ENCODE measurements around the gene NQO1.

NQO1 gene

GRCh38 chr16:69706256-69706974 is 19.9 kb downstream of the NQO1 start:
- DNase-seq = no peak

- no peak for DNase-seq
Measured at GRCh38 chr16:69703638-69704037, 22.7 kb downstream of the NQO1 start.

GRCh38 chr16:69701866-69702265 is 24.5 kb downstream of the NQO1 start:
- DNase-seq = no peak

DNA sequence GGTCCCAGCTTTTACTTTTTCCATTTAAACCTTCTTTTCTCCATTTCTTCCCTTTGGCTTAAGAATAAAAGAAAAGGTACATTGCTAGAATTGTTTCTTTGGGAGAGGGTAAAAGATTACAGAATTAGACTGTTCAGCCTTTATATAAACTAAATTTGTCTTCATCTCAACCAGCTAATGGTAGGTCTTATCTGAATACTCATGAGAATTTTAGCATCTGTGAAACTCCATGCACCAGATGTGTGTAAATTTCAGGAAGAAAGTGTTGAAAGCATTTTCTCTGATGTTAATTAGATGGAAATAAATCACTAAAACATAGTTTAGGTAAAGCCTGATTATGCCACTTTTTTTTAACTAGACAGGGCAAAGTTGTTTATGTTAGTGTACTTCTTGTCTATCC is 24.9 kb downstream of the NQO1 start:
- no peak for DNase-seq

- no peak for DNase-seq
Measured at GRCh38 chr16:69699915-69700314, 26.4 kb downstream of the NQO1 start.

GRCh38 chr16:69698404-69698803 is 28.0 kb downstream of the NQO1 start:
- no peak for DNase-seq

GRCh38 chr16:69693916-69694315 is 32.4 kb downstream of the NQO1 start:
- no peak for DNase-seq

DNA sequence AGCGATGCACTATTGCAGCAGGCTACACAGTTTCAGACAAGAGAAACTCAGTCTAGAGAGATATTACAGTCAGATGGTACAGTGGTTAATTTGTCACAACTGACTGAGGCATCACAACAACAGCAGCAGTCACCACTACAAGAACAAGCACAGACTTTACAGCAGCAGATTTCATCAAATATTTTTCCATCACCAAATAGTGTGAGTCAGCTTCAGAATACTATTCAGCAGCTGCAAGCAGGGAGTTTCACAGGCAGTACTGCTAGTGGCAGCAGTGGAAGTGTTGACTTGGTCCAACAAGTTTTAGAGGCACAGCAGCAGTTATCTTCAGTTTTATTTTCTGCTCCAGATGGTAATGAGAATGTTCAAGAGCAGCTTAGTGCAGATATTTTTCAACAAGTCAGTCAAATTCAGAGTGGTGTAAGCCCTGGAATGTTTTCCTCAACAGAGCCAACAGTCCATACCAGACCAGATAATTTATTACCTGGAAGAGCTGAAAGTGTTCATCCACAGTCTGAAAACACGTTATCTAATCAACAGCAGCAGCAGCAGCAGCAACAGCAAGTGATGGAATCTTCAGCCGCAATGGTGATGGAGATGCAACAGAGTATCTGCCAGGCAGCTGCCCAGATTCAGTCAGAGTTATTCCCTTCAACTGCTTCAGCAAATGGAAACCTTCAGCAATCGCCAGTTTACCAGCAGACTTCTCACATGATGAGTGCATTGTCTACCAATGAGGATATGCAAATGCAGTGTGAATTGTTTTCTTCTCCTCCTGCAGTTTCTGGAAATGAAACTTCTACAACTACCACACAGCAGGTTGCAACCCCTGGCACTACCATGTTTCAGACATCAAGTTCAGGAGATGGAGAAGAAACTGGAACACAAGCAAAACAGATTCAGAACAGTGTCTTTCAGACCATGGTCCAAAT is 34.1 kb downstream of the NQO1 start:
- DNase-seq = no peak

DNA sequence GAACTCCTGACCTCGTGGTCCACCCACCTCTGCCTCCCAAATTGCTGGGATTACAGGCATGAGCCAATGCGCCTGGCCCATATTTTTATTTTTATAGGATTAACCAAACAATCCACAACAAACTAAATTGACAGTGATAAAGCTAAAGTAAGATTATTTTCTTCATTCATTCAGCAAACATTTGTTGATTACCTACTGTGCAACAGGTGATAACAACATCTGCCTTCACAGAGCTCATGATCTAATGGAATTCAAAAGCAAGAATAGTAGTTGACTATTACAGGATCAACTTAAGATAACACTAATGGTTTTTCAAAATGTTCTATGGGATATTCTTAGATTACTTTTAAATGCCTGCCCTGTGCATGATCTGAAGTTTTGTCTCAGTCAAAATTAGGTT is 37.8 kb downstream of the NQO1 start:
- DNase-seq = no peak

DNA sequence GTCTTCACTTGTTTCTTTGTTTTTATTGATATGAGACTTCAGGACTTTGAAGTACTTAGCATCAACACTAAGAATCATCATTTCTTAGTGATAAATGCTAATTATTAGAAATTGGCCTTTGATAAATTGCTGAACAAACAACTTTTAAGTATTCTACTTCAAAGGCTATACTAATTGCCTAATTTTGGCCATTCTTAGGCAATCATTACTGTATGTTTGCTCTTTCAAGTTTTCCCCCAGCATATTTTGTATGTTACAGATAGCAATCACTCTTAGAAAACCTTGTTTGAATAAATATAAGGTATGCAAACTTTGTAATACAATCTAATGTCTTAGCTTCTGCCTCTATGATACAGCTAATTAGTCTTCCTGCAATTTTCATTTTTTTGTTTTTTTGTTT is 46.0 kb downstream of the NQO1 start:
- no peak for DNase-seq

DNA sequence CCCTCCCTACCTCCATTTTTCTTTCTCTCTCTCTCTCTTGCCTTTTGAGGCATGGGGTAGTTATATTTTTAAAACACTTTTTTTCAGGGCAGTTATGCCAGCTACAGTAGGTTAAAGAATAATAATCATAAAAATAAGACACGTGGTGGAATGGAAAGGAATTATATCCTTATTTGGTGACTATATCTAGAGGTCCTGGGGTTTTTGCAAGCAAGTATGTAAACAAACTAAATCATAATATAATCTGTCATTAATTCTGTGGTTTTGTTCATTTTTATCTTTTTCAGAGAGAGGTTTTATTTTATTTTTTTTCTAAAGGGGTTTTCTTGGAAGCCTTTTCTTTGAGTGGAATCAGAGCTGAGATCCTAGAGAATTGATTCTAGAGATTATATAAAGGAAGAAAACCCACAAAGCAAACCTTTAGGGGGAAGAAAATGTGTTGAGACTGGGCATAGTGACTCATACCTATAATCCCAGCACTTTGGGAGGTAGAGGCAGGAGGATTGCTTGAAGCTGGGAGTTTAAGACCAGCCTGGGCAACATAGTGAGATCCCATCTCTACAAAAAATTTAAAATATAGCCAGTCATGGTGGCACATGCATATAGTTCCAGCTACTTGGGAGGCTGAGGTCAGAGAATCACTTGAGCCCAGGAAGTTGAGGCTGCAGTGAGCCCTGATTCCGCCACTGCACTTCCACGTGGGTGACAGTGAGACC is 53.2 kb downstream of the NQO1 start:
- no peak for DNase-seq

DNA sequence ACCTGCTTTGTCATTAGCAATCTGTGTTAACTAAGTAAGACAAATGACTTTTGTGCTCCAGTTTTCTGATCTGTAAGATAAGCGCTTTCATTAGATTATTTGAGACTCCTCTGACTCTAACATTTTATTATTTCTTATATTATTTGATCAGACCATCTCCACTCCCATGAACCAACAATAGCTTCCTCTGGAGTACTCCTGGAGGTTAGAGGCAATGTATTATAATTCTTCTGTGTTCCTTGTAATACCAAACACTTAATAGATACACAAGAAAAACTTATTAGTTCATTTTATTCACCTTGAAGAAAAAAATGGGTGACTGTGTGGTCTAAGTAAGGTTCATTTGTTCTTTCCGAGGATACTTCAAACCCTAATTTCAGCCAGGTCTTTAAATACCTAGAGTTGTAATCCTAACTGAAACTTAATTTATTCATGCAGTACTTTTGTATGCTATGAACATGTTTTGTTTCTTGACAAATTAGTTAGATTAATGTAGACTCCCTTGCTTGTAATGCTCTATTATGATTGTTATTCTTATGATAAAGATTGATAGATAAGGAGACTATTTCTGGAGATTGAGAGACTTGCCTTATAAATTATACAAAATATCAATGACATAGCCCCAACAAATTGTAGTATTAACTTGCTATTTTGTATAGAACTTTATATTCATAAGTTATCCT is 53.9 kb downstream of the NQO1 start:
- DNase-seq = no peak

DNA sequence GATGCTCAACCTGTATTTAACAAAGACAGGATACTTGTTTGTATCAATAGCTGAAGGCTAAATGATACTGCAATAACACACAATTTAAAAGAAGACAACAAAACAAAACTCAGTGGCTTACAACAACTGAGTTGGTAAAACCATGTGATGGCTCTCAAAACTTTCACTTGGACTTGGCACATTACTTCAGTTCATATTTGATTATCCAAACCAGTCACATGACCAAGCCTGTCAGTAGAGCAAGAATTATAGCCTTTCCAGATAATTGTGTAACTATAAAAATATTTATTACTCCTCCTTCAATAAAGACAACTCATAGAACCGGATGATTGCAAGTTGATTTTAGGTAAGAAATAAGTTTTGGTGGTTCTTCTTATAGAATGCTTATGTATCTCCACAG is 56.8 kb downstream of the NQO1 start:
- no peak for DNase-seq

DNA sequence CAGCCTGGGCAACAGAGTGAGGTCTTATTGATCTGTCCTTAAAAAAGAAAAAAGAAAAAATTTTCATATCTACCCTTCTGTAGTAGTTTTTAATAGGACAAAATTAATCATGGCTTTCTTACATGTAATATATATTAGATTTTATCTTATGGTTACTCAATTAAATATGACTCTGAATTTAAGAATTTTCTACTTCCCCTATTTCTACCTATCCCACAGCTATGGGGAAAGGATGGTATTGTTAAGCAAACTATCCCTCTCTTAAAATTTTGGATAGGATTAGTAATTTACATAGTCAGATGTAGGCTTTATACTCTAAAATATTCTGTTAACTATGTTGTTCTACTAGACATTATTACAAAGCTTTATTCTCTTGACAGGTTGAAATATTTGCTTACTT is 62.5 kb downstream of the NQO1 start:
- DNase-seq = no peak

DNA sequence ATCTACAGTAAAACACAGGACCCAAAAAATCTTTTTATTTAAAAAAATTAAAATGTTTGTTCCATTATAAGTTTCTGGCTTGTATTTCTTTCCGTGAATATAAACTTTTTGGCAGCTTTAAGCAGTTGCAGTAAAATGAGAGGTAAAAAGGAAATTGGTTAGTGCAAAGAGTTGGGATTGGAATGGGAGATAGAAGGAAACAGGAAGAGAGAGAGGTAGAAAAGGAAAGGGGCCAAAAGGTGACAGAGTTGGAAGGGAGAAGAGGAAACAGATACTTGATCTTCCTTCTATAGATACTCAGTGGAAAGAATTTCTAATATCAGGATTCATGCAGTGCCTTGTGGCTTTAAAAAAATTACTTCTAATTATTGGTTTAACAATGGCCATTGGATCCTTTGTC is 63.5 kb downstream of the NQO1 start:
- no peak for DNase-seq

DNA sequence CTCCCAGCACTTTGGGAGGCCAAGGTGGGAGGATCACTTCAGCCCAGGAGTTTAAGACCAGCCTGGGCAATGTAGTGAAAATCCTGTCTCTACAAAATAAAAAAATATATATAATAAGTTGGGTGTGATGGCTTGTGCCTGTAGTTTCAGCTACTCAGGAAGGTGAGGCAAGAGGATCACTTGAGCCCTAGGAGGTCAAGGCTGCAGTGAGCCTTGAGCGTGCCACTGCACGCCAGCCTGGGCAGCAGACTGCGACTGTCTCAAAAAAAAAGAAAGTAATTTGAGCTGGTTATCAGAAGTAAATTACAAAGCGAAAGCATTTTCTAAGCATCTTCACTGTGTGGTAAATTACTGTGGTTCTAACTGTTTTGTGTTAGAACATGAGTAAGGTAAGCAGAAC is 66.2 kb downstream of the NQO1 start:
- DNase-seq = peak; percentile 1

Measured in NCI-H1105 treated with DMSO at 0.1 percent for 48 hours (cell line).